H1 (cell line): ENCODE data around the gene FAM200B. TPM values are rescaled to one million over a fixed set of nuclear protein-coding genes. Genes with fewer than 3 reads are reported as not detected.

Source experiments
- CTCF ChIA-PET: fragments of 300-600 bp; sonication (Branson Sonifier 250); formaldehyde crosslinking; loops from one replicate; lab custom pipeline; 2021; ENCODE audit not compliant: partially characterized antibody; lab: Charles Lee
- POLR2A ChIA-PET: fragments of 300-600 bp; sonication (Branson Sonifier 250); formaldehyde crosslinking; loops from one replicate; lab custom pipeline; 2021; ENCODE audit warnings: inconsistent platforms; ENCODE audit not compliant: partially characterized antibody; lab: Charles Lee
- DNase-seq, 2 experiments: peaks; one replicate each; pipeline versions ENCODE4 v3.0.0 to v3.0.0-alpha.2; 2010 to 2022; ENCODE audit warnings: low spot score in 2 of 2, low read depth in 1 of 2, mixed read lengths in 1 of 2
- FAIRE-seq: peaks from 2 replicates; lab custom pipeline; 2011; peaks lifted over from hg19 to GRCh38; lab: Jason Lieb, UNC
- H2AFZ ChIP-seq: 2 replicates; pipeline ENCODE4 v1.8.1; 2012; ENCODE audit warnings: low read length, inconsistent platforms
- H2AK5ac ChIP-seq: 2 replicates; pipeline ENCODE4 v1.6.1; 2013; ENCODE audit warnings: low read depth, low read length
- H2BK120ac ChIP-seq: replicated peaks from 2 replicates; pipeline ENCODE3; 2013; ENCODE audit warnings: low read depth, low read length, inconsistent platforms
- H2BK12ac ChIP-seq: 2 replicates; pipeline ENCODE4 v1.6.1; 2013; ENCODE audit warnings: low read depth, low read length
- H2BK15ac ChIP-seq: 2 replicates; pipeline ENCODE4 v1.6.1; 2013; ENCODE audit warnings: low read length
- H2BK20ac ChIP-seq: 2 replicates; pipeline ENCODE4 v1.6.1; 2013; ENCODE audit warnings: low read length
- H2BK5ac ChIP-seq: 2 replicates; pipeline ENCODE4 v1.6.1; 2013; ENCODE audit warnings: low read depth, low read length
- H3K14ac ChIP-seq: 2 replicates; pipeline ENCODE4 v1.6.1; 2013; ENCODE audit warnings: inconsistent platforms; ENCODE audit not compliant: insufficient read length
- H3K18ac ChIP-seq: 2 replicates; pipeline ENCODE4 v1.6.1; 2013; ENCODE audit warnings: low read length; ENCODE audit errors: extremely low read depth
- H3K23ac ChIP-seq: 2 replicates; pipeline ENCODE4 v1.6.1; 2013; ENCODE audit warnings: inconsistent platforms; ENCODE audit not compliant: insufficient read length
- H3K23me2 ChIP-seq: 2 replicates; pipeline ENCODE4 v1.6.1; 2013; ENCODE audit warnings: low read depth, low read length
- H3K27ac ChIP-seq: 2 replicates; pipeline ENCODE4 v1.6.1; 2011; ENCODE audit warnings: low read depth, low read length, inconsistent platforms
- H3K27me3 ChIP-seq, 4 experiments: replicated peaks in 1 of 4; 1 replicate in 1 of 4; 2 replicates in 3 of 4; pipeline versions ENCODE4 v1.6.1 to v1.8.1; 2011 to 2013; ENCODE audit warnings: low read length in 3 of 4, mild to moderate bottlenecking in 3 of 4, inconsistent platforms in 2 of 4, mixed read lengths in 2 of 4, moderate library complexity in 1 of 4; ENCODE audit not compliant: control insufficient read depth in 3 of 4, insufficient read depth in 3 of 4; ENCODE audit errors: extremely low read depth in 1 of 4
- H3K36me3 ChIP-seq, 4 experiments: 2 replicates each; pipeline versions ENCODE4 v1.6.1 to v1.8.1; 2011 to 2013; ENCODE audit warnings: mild to moderate bottlenecking in 4 of 4, low read length in 3 of 4, moderate library complexity in 2 of 4, control low read depth in 1 of 4, inconsistent platforms in 1 of 4; ENCODE audit not compliant: insufficient read depth in 4 of 4, control insufficient read depth in 2 of 4
- H3K4ac ChIP-seq: replicated peaks from 2 replicates; pipeline ENCODE3; 2013; ENCODE audit warnings: low read length, low read depth, mixed read lengths, inconsistent platforms; ENCODE audit not compliant: insufficient read length
- H3K4me1 ChIP-seq, 4 experiments: replicated peaks in 1 of 4; 1 replicate in 1 of 4; 2 replicates in 3 of 4; pipeline versions ENCODE4 v1.6.1 to v1.8.1; 2011 to 2013; ENCODE audit warnings: low read length in 3 of 4, inconsistent platforms in 2 of 4, mixed read lengths in 1 of 4; ENCODE audit not compliant: insufficient read depth in 4 of 4, control insufficient read depth in 3 of 4
- H3K4me2 ChIP-seq, 2 experiments: 2 replicates each; pipeline versions ENCODE4 v1.6.1 to v1.8.1; 2011 to 2013; ENCODE audit warnings: low read depth in 2 of 2, low read length in 2 of 2, control low read depth in 1 of 2, inconsistent platforms in 1 of 2, mild to moderate bottlenecking in 1 of 2; ENCODE audit not compliant: insufficient read depth in 1 of 2
- H3K4me3 ChIP-seq, 4 experiments: fragments of 200-600, 300-600 bp in 1 of 4; sonication (generic), shearing (Covaris generic), sonication (Bioruptor Twin) in 1 of 4; 2 replicates each; pipeline versions ENCODE4 v1.5.1 to v1.8.1; 2011 to 2016; ENCODE audit warnings: low read length in 4 of 4, low read depth in 3 of 4, control low read depth in 2 of 4, inconsistent platforms in 2 of 4, mild to moderate bottlenecking in 2 of 4, mixed read lengths in 1 of 4, moderate library complexity in 1 of 4; ENCODE audit not compliant: insufficient read depth in 2 of 4; ENCODE audit errors: extremely low read depth in 1 of 4
- H3K56ac ChIP-seq: replicated peaks from 2 replicates; pipeline ENCODE3; 2013; ENCODE audit warnings: low read depth, mild to moderate bottlenecking, mixed read lengths, low read length, inconsistent platforms; ENCODE audit not compliant: insufficient read length
- H3K79me1 ChIP-seq: 2 replicates; pipeline ENCODE4 v1.6.1; 2013; ENCODE audit warnings: low read depth, low read length, control low read depth
- H3K79me2 ChIP-seq, 2 experiments: 2 replicates each; pipeline versions ENCODE4 v1.6.1 to v1.8.1; 2012 to 2013; ENCODE audit warnings: low read length in 2 of 2, mild to moderate bottlenecking in 2 of 2, inconsistent platforms in 1 of 2; ENCODE audit not compliant: insufficient read depth in 2 of 2, control insufficient read depth in 1 of 2
- H3K9ac ChIP-seq, 4 experiments: replicated peaks in 1 of 4; 1 replicate in 1 of 4; 2 replicates in 3 of 4; pipeline versions ENCODE4 v1.6.1 to v1.8.1; 2011 to 2013; ENCODE audit warnings: low read depth in 3 of 4, low read length in 3 of 4, control low read depth in 2 of 4, mild to moderate bottlenecking in 2 of 4, moderate library complexity in 2 of 4, inconsistent platforms in 1 of 4; ENCODE audit errors: extremely low read depth in 1 of 4
- H3K9me3 ChIP-seq, 2 experiments: 2 replicates each; pipeline versions ENCODE4 v1.6.1 to v1.8.1; 2012 to 2013; ENCODE audit warnings: mild to moderate bottlenecking in 2 of 2, moderate library complexity in 2 of 2, control low read depth in 1 of 2, inconsistent platforms in 1 of 2, low read depth in 1 of 2, low read length in 1 of 2, mixed read lengths in 1 of 2; ENCODE audit not compliant: insufficient read depth in 2 of 2
- H4K20me1 ChIP-seq, 2 experiments: replicated peaks in 1 of 2; 2 replicates each; pipeline versions ENCODE3 to v1.8.1; 2011 to 2013; ENCODE audit warnings: inconsistent platforms in 2 of 2, low read length in 2 of 2, mild to moderate bottlenecking in 1 of 2; ENCODE audit not compliant: insufficient read depth in 2 of 2, control insufficient read depth in 1 of 2
- H4K5ac ChIP-seq: 2 replicates; pipeline ENCODE4 v1.6.1; 2013; ENCODE audit warnings: low read length, low read depth, mixed read lengths, inconsistent platforms; ENCODE audit not compliant: insufficient read length
- H4K8ac ChIP-seq: 2 replicates; pipeline ENCODE4 v1.8.0; 2013; ENCODE audit warnings: mild to moderate bottlenecking, moderate library complexity, low read length, inconsistent platforms; ENCODE audit not compliant: insufficient read depth; ENCODE audit errors: extremely low read depth
- H4K91ac ChIP-seq: replicated peaks from 2 replicates; pipeline ENCODE3; 2013; ENCODE audit warnings: low read length, mixed read lengths, inconsistent platforms; ENCODE audit not compliant: insufficient read length
- HDAC2 ChIP-seq, 2 experiments: fragments of 300-600 bp in 1 of 2; sonication (generic) in 1 of 2; IDR thresholded peaks; 2 replicates each; pipeline ENCODE4 v1.6.1; 2011 to 2012; ENCODE audit warnings: low read depth in 2 of 2, low read length in 2 of 2, mild to moderate bottlenecking in 2 of 2, moderate library complexity in 2 of 2, borderline replicate concordance in 1 of 2, inconsistent platforms in 1 of 2
- MAFK ChIP-seq: IDR thresholded peaks from 2 replicates; pipeline ENCODE4 v1.6.1; 2012; ENCODE audit warnings: low read depth, mild to moderate bottlenecking, improper control_type of control experiment, low read length
- RAD21 ChIP-seq, 2 experiments: IDR thresholded peaks in 1 of 2; conservative IDR thresholded peaks in 1 of 2; 2 replicates each; pipeline ENCODE4 v1.6.1; 2011; ENCODE audit warnings: low read depth in 2 of 2, low read length in 2 of 2, improper control_type of control experiment in 1 of 2, inconsistent platforms in 1 of 2, mild to moderate bottlenecking in 1 of 2, moderate library complexity in 1 of 2
- WGBS, 2 experiments: shearing (Covaris generic) in 1 of 2; methylation state at CpG; one replicate each; pipeline versions ENCODE4 v1.1.6 to v1.1.7; 2013 to 2015; ENCODE audit warnings: low lambda C conversion rate in 2 of 2, mixed read lengths in 2 of 2, inconsistent platforms in 1 of 2, low coverage in 1 of 2, missing lambda C conversion rate in 1 of 2; ENCODE audit not compliant: insufficient replicate concordance in 2 of 2, insufficient coverage in 1 of 2, insufficient read length in 1 of 2; ENCODE audit errors: extremely low coverage in 1 of 2, missing lambda C conversion rate in 1 of 2; 5-methylcytosine and 5-hydroxymethylcytosine counted together
- polyA plus RNA-seq, 7 experiments: library from polyadenylated mRNA; depleted of rRNA in 3 of 7; stranded (reverse) in 5 of 7; unstranded in 2 of 7; fragments of >200 nt in 5 of 7; fragments of 200-250 nt in 2 of 7; gene quantifications; 1 replicate in 5 of 7; 2 replicates in 1 of 7; 4 replicates in 1 of 7; pipeline versions ENCODE4 v1.2.1 to v1.2.3, GENCODE V29; 2011 to 2013; ENCODE audit warnings: missing spikeins in 2 of 7, mixed read lengths in 2 of 7
- total RNA-seq: library from RNA; stranded (reverse); fragmentation: NEBNext Ultra II Directional; extraction: Animal tissue kit (Norgen Biotek cat#: 25700); gene quantifications from 2 replicates; pipeline ENCODE4 v1.2.1, GENCODE V29; 2021

Gene FAM200B
- total and polyA plus RNA-seq, 2 of the 8 experiments (the other 6 are each of a cell fraction or from before 2014, with no cell fraction given), result 10.7 to 23.7 TPM

GRCh38 chr4:15676039-15676438 lies 5.6 kb upstream of the FAM200B start:
- no peak for FAIRE-seq
- Histone ChIP-seq H3K4me3 (no peak overlapping the region), H3K27ac (no peak overlapping the region), H2AK5ac (no peak overlapping the region), H3K79me2 (peaks cover 3 to 85% of the 10 kb centered on the region in 2 experiments; a peak in 3 of 4 replicates), H4K5ac (no peak overlapping the region), H3K56ac (no peak overlapping the region), H2BK15ac (no peak overlapping the region), H4K91ac (no peak overlapping the region), H2BK20ac (no peak overlapping the region), H2BK120ac (no peak overlapping the region), H3K27me3 (no peaks in the 10 kb centered on the region), H3K23ac (no peak overlapping the region), H3K36me3 (peaks cover 0 to 7% (median 0%) of the 10 kb centered on the region in 4 experiments; a peak in 1 of 8 replicates), H2BK5ac (no peak overlapping the region), H4K8ac (no peak overlapping the region), H3K23me2 (no peaks in the 10 kb centered on the region), H2BK12ac (no peak overlapping the region), H2AFZ (no peak overlapping the region), H3K4me2 (no peak overlapping the region), H3K14ac (no peak overlapping the region), H4K20me1 (peaks cover 0 to 6% of the 10 kb centered on the region in 2 experiments), H3K9ac (no peak overlapping the region), H3K18ac (no peak overlapping the region), H3K9me3 (no peaks in the 10 kb centered on the region), H3K79me1 (no peaks in the 10 kb centered on the region), H3K4me1 (peaks cover 0 to 6% (median 2%) of the 10 kb centered on the region in 4 experiments; a peak in 2 of 7 replicates), H3K4ac (no peak overlapping the region)
- ChIA-PET POLR2A (interaction anchor here (0.7 to 4.8 kb wide), 5 partner anchors 8 to 473 kb away, joined by 3 to 26 read pairs (median 3); partner anchors contain the start of genes FBXL5 and FGFBP2), CTCF (interaction anchor here (0.6 to 2.7 kb wide), 8 partner anchors 9 to 218 kb away, joined by 3 to 8 read pairs (median 3); no protein-coding TSS in a partner anchor)
- DNase-seq, result no peak
- WGBS, 2 experiments, result 88% methylated on average over 1 of the region's 1 CpG; no CpG with 5 or more reads in 1 of the 2 experiments
- no peak for TF ChIP-seq RAD21 (IDR thresholded peaks at IDR 0.05 in 1 of 2, conservative IDR thresholded peaks at IDR 0.05 in 1 of 2; ENCODE audit: low read depth in 2 of 2, low read length in 2 of 2)
- no peak for TF ChIP-seq HDAC2 (IDR thresholded peaks at IDR 0.05; ENCODE audit: borderline replicate concordance in 1 of 2, low read depth in 2 of 2, low read length in 2 of 2)
- no peak for TF ChIP-seq MAFK
